ENCODE data around the gene MAPK4. TPM values are rescaled to one million over a fixed set of nuclear protein-coding genes. Genes with fewer than 3 reads are reported as not detected.
"Not testable (repeated sequence)": the region's sequence is repeated elsewhere in the genome, so short reads cannot be mapped to it uniquely, and the experiment has no call there.

Gene MAPK4
- total RNA-seq, 1 donor from 2014 or later: 7.0 TPM

GRCh38 chr18:50775207-50775606, 215.3 kb downstream of the MAPK4 start:
- Histone ChIP-seq H3K36me3 (no peaks in the 10 kb centered on the region), H3K4me1 (no peaks in the 10 kb centered on the region), H3K27me3 (no peaks in the 10 kb centered on the region), H3K4me3 (no peak overlapping the region), H3K27ac (no peak overlapping the region), H3K9me3 (no peaks in the 10 kb centered on the region)
- ATAC-seq: no peak
- no peak for TF ChIP-seq CTCF (IDR thresholded peaks at IDR 0.05)
- DNase-seq: no peak
- intact Hi-C loops (cut with DNase I): no loop called here

GRCh38 chr18:50775726-50776125, 215.8 kb downstream of the MAPK4 start:
- Histone ChIP-seq H3K27ac (no peak overlapping the region), H3K4me3 (no peak overlapping the region), H3K4me1 (no peaks in the 10 kb centered on the region), H3K36me3 (no peaks in the 10 kb centered on the region), H3K27me3 (no peaks in the 10 kb centered on the region), H3K9me3 (no peaks in the 10 kb centered on the region)
- intact Hi-C loops (cut with DNase I): no loop called here
- TF ChIP-seq CTCF (IDR thresholded peaks at IDR 0.05): no peak
- DNase-seq (no peak), ATAC-seq (no peak)

GRCh38 chr18:50776383-50776782, 216.5 kb downstream of the MAPK4 start:
- no peaks in the 10 kb centered on the region for H3K4me1 ChIP-seq
- no peak for ATAC-seq
- no peaks in the 10 kb centered on the region for H3K9me3 ChIP-seq
- H3K4me3 ChIP-seq: no peak overlapping the region
- no peaks in the 10 kb centered on the region for H3K36me3 ChIP-seq
- no peak for TF ChIP-seq CTCF (IDR thresholded peaks at IDR 0.05)
- intact Hi-C loops (cut with DNase I): no loop called here
- no peak overlapping the region for H3K27ac ChIP-seq
- no peaks in the 10 kb centered on the region for H3K27me3 ChIP-seq
- no peak for DNase-seq

GRCh38 chr18:50779021-50779420, 219.1 kb downstream of the MAPK4 start:
- H3K4me3 ChIP-seq; H3K27ac ChIP-seq; H3K36me3 ChIP-seq; H3K4me1 ChIP-seq; H3K27me3 ChIP-seq; DNase-seq; H3K9me3 ChIP-seq; ATAC-seq; intact Hi-C loops (cut with DNase I): not testable (repeated sequence)

Other genes with a start within 250 kb of the MAPK4 start
- gene SKA1, start 185.0 kb upstream of the MAPK4 start, total RNA-seq: 0.52 TPM

Data from upper lobe of right lung (tissue), 1 donor.